ENCODE data around the gene FARP1. TPM values are rescaled to one million over a fixed set of nuclear protein-coding genes. Genes with fewer than 3 reads are reported as not detected.

FARP1 gene
- total RNA-seq, 6 experiments from 2014 or later: 44.9 to 104 (median 80.0) TPM

DNA sequence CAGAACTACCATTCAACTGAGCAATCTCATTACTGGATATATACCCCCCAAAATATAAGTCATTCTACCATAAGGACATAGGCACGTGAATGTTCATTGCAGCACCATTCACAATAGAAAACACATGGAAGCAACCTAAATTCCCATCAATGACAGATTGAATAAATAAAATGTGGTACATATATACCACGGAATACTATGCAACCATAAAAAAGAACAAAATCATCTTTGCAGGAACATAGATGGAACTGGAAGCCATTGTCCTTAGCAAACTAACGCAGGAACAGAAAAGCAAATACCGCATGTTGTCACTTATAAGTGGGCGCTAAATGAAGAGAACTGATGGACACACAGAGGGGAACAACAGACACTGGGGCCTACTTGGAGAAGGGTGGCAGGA, 20.0 kb downstream of the FARP1 start:
- Histone ChIP-seq H3K4me1 (peaks cover 0 to 31% (median 5%) of the 10 kb centered on the region in 4 donors), H3K27ac (no peak overlapping the region), H3K4me3 (no peak overlapping the region), H3K27me3 (no peaks in the 10 kb centered on the region), H3K9me3 (no peaks in the 10 kb centered on the region), H3K36me3 (peaks cover 0 to 3% (median 0%) of the 10 kb centered on the region in 4 donors)
- DNase-seq (no peak), ATAC-seq (no peak)
- intact Hi-C loops (cut with DNase I): no loop called here
- no peak for TF ChIP-seq POLR2A (IDR thresholded peaks at IDR 0.05)
- TF ChIP-seq, protein P1, sequence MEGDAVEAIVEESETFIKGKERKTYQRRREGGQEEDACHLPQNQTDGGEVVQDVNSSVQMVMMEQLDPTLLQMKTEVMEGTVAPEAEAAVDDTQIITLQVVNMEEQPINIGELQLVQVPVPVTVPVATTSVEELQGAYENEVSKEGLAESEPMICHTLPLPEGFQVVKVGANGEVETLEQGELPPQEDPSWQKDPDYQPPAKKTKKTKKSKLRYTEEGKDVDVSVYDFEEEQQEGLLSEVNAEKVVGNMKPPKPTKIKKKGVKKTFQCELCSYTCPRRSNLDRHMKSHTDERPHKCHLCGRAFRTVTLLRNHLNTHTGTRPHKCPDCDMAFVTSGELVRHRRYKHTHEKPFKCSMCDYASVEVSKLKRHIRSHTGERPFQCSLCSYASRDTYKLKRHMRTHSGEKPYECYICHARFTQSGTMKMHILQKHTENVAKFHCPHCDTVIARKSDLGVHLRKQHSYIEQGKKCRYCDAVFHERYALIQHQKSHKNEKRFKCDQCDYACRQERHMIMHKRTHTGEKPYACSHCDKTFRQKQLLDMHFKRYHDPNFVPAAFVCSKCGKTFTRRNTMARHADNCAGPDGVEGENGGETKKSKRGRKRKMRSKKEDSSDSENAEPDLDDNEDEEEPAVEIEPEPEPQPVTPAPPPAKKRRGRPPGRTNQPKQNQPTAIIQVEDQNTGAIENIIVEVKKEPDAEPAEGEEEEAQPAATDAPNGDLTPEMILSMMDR (IDR thresholded peaks at IDR 0.05): no peak
- WGBS (ENCODE audit: insufficient coverage, low coverage, low lambda C conversion rate, missing lambda C conversion rate): 98% methylated on average over 5 of the region's 5 CpGs

DNA sequence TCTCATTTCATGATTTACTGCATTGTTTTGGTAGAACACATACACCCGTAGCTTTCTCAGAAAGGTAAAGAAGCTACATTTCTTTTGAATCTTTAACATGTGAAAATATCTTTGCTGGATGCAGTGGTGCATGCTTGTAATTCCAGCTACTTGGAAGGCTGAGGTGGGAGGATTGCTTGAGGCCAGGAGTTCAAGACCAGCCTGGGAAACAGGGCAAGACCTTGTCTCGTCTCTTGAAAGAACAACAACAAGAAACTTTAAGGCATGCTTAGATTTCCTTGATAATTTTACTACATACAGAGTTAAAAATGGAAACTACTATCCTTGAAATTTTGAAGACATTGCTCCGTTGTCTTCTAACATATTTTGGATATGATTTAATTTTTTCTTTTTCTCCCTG, 26.4 kb downstream of the FARP1 start:
- WGBS (ENCODE audit: insufficient coverage, low coverage, low lambda C conversion rate, missing lambda C conversion rate): 71% methylated on average over 2 of the region's 3 CpGs
- ATAC-seq (no peak), DNase-seq (no peak)
- Histone ChIP-seq H3K4me1 (peaks cover 0 to 41% (median 20%) of the 10 kb centered on the region in 4 donors), H3K27ac (no peak overlapping the region), H3K9me3 (no peaks in the 10 kb centered on the region), H3K36me3 (no peaks in the 10 kb centered on the region), H3K27me3 (no peaks in the 10 kb centered on the region), H3K4me3 (no peak overlapping the region)
- TF ChIP-seq, protein P1 (IDR thresholded peaks at IDR 0.05): no peak
- TF ChIP-seq POLR2A (IDR thresholded peaks at IDR 0.05): no peak
- intact Hi-C loops (cut with DNase I): no loop called here

DNA sequence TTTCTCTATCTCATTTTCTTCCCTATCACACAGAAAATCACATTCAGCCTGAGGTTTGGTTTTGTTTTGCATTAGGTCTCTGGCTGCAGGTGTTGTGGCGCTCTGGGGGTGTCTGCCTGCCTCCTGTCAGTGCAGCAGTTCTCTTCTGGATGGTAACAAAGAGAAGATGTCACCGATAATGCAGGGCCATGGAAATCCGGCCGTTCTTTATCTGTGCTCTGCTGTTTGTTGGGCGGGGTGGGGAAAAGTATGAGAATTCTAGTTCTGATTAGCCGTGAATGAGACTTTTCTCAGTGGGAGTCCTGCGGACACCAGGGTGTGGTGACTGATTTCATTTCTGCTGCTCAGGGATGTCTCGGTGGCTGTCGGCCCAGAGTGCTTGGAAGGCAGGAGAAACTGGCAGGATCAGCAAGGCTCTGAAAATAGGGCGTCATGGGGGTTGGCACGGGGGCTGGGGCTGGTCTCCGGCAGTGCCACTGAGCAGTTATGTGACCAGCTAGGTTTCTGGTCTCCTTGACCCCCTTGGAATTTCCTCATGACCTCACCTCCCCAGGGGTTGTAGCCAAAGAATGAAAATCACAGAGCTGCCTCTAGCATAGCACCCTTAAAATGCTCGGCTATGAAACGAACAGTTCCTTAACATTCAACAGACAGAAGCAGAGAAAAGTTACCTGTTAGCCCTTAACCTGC, 29.2 kb downstream of the FARP1 start:
- Histone ChIP-seq H3K9me3 (no peaks in the 10 kb centered on the region), H3K4me3 (no peak overlapping the region), H3K36me3 (no peaks in the 10 kb centered on the region), H3K27ac (peak overlapping the region; percentile 71 to 89 (median 74)), H3K4me1 (peaks cover 0 to 40% (median 24%) of the 10 kb centered on the region in 4 donors), H3K27me3 (no peaks in the 10 kb centered on the region)
- DNase-seq: no peak
- intact Hi-C loops (cut with DNase I): no loop called here
- 37% methylated on average over 11 of the region's 14 CpGs for WGBS (ENCODE audit: insufficient coverage, low coverage, low lambda C conversion rate, missing lambda C conversion rate)
- no peak for TF ChIP-seq POLR2A (IDR thresholded peaks at IDR 0.05)
- TF ChIP-seq, protein P1 (IDR thresholded peaks at IDR 0.05): no peak
- peak; percentile 10 to 29 (median 12) for ATAC-seq

DNA sequence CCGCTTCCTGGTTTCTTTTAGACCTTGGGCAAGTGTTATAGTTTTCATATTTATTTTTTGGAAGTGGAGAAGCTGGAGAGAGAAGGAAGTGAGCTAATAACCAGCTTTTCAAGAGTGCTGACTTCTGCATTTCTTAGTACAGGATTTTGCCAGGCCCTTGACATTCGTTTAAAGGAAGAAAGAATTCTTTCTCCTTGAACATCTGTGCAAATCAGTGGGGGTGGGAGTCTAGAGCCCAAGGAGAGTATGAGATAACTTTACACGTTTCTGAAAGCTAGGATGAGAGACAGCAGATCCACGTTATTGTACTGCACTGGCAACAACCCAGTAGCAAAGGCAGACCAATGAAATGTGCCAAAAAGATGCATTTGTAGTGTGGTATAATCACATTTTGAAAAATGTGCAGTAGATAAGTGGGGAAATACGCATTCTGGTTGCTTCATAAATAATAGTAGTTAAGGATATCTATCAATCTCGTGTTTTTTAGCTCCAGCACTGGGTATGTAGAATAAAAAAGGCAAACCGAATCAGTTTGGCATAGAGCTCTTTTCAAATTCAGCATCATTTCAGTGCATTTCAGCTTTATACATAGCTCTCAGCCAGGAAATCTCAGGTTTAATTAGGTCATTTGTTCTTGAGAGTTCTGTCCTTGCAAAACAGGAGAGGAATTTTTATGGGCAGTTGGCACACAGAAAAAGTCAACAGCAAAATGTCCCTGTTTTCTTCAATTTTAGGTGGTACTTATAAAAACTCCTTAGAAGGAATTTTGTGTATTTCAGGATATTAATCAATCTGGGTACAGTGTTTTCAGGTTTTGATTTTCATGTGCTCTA, 29.9 kb downstream of the FARP1 start:
- Histone ChIP-seq H3K27ac (peak overlapping the region; percentile 71 to 89 (median 74)), H3K4me1 (peaks cover 0 to 40% (median 23%) of the 10 kb centered on the region in 4 donors), H3K9me3 (no peaks in the 10 kb centered on the region), H3K27me3 (no peaks in the 10 kb centered on the region), H3K36me3 (no peaks in the 10 kb centered on the region), H3K4me3 (no peak overlapping the region)
- TF ChIP-seq, protein P1 (IDR thresholded peaks at IDR 0.05): no peak
- peak in 2 of 4 donors; percentile 6 to 28 for ATAC-seq
- DNase-seq: no peak
- intact Hi-C loops (cut with DNase I): no loop called here
- 27% methylated on average over 7 of the region's 7 CpGs for WGBS (ENCODE audit: insufficient coverage, low coverage, low lambda C conversion rate, missing lambda C conversion rate)
